ENCODE measurements around the gene CADM1. TPM values are rescaled to one million over a fixed set of nuclear protein-coding genes. Genes with fewer than 3 reads are reported as not detected.

The CADM1 gene
- polyA plus RNA-seq, 1 donor (not counting 4 experiments of a cell fraction or from before 2014, with no cell fraction given): 9.5 TPM

- FAIRE-seq (no peak), DNase-seq (ENCODE audit: low read depth, low spot score) (no peak)
- no peaks in the 10 kb centered on the region for H3K4me1 ChIP-seq (ENCODE audit: control insufficient read depth, extremely low read depth, insufficient read depth, low read length)
- no peak overlapping the region for H2AFZ ChIP-seq (ENCODE audit: control insufficient read depth, low read length)
- H3K9ac ChIP-seq (ENCODE audit: control insufficient read depth, extremely low read depth, insufficient read depth, low read length): no peak overlapping the region
- H3K27ac ChIP-seq (ENCODE audit: control insufficient read depth, insufficient read depth, low read length): no peak overlapping the region
- no peaks in the 10 kb centered on the region for H4K20me1 ChIP-seq (ENCODE audit: control insufficient read depth, extremely low read depth, insufficient read depth, low read length)
- H3K27me3 ChIP-seq (ENCODE audit: control insufficient read depth, extremely low read depth, insufficient read depth, low read length): no peaks in the 10 kb centered on the region
- H3K79me2 ChIP-seq (ENCODE audit: control insufficient read depth, insufficient read depth, low read length): no peaks in the 10 kb centered on the region
- dilution Hi-C loops (cut with MboI; ENCODE audit: extremely low pct_ligation_motif_present, low sequenced_read_pairs): no loop called here
- no peaks in the 10 kb centered on the region for H3K9me3 ChIP-seq (ENCODE audit: control insufficient read depth, low read depth, low read length)
- TF ChIP-seq EZH2 (IDR thresholded peaks at IDR 0.05; ENCODE audit: low read length) (no peak), CTCF (optimal IDR thresholded peaks at IDR 0.05 in 1 of 3, IDR thresholded peaks at IDR 0.05 in 1 of 3, conservative IDR thresholded peaks at IDR 0.05 in 1 of 3; ENCODE audit: extremely low read depth in 1 of 3, insufficient read depth in 2 of 3, low read length in 3 of 3) (no peak)
- no peak overlapping the region for H3K4me2 ChIP-seq (ENCODE audit: control insufficient read depth, extremely low read depth, insufficient read depth, low read depth, low read length)
- H3K36me3 ChIP-seq (ENCODE audit: control insufficient read depth in 2 of 2, extremely low read depth in 1 of 2, insufficient read depth in 2 of 2, low read length in 2 of 2): no peaks in the 10 kb centered on the region
- no peak overlapping the region for H3K4me3 ChIP-seq (ENCODE audit: control insufficient read depth in 2 of 3, extremely low read depth in 1 of 3, insufficient read depth in 2 of 3, low read depth in 1 of 3, low read length in 3 of 3)
- no peaks in the 10 kb centered on the region for H3K9me1 ChIP-seq (ENCODE audit: control insufficient read depth, extremely low read depth, insufficient read depth, low read length)
Observed at GRCh38 chr11:115366826-115367225, 137.4 kb downstream of the CADM1 start.

GRCh38 chr11:115365907-115366306 lies 138.3 kb downstream of the CADM1 start:
- Histone ChIP-seq H3K4me2 (ENCODE audit: control insufficient read depth, extremely low read depth, insufficient read depth, low read depth, low read length) (no peak overlapping the region), H4K20me1 (ENCODE audit: control insufficient read depth, extremely low read depth, insufficient read depth, low read length) (no peaks in the 10 kb centered on the region), H3K36me3 (ENCODE audit: control insufficient read depth in 2 of 2, extremely low read depth in 1 of 2, insufficient read depth in 2 of 2, low read length in 2 of 2) (no peaks in the 10 kb centered on the region), H3K4me1 (ENCODE audit: control insufficient read depth, extremely low read depth, insufficient read depth, low read length) (no peaks in the 10 kb centered on the region), H3K4me3 (ENCODE audit: control insufficient read depth in 2 of 3, extremely low read depth in 1 of 3, insufficient read depth in 2 of 3, low read depth in 1 of 3, low read length in 3 of 3) (no peak overlapping the region), H3K9me3 (ENCODE audit: control insufficient read depth, low read depth, low read length) (no peaks in the 10 kb centered on the region), H3K79me2 (ENCODE audit: control insufficient read depth, insufficient read depth, low read length) (no peaks in the 10 kb centered on the region), H3K9me1 (ENCODE audit: control insufficient read depth, extremely low read depth, insufficient read depth, low read length) (no peaks in the 10 kb centered on the region), H3K9ac (ENCODE audit: control insufficient read depth, extremely low read depth, insufficient read depth, low read length) (no peak overlapping the region), H3K27ac (ENCODE audit: control insufficient read depth, insufficient read depth, low read length) (no peak overlapping the region), H3K27me3 (ENCODE audit: control insufficient read depth, extremely low read depth, insufficient read depth, low read length) (no peaks in the 10 kb centered on the region), H2AFZ (ENCODE audit: control insufficient read depth, low read length) (no peak overlapping the region)
- DNase-seq (ENCODE audit: low read depth, low spot score) (no peak), FAIRE-seq (no peak)
- no peak for TF ChIP-seq EZH2 (IDR thresholded peaks at IDR 0.05; ENCODE audit: low read length)
- TF ChIP-seq CTCF (optimal IDR thresholded peaks at IDR 0.05 in 1 of 3, IDR thresholded peaks at IDR 0.05 in 1 of 3, conservative IDR thresholded peaks at IDR 0.05 in 1 of 3; ENCODE audit: extremely low read depth in 1 of 3, insufficient read depth in 2 of 3, low read length in 3 of 3): no peak
- dilution Hi-C loops (cut with MboI; ENCODE audit: extremely low pct_ligation_motif_present, low sequenced_read_pairs): no loop called here

All from keratinocyte (primary cell).